ENCODE results near the gene SHISA7.

The SHISA7 gene

DNA sequence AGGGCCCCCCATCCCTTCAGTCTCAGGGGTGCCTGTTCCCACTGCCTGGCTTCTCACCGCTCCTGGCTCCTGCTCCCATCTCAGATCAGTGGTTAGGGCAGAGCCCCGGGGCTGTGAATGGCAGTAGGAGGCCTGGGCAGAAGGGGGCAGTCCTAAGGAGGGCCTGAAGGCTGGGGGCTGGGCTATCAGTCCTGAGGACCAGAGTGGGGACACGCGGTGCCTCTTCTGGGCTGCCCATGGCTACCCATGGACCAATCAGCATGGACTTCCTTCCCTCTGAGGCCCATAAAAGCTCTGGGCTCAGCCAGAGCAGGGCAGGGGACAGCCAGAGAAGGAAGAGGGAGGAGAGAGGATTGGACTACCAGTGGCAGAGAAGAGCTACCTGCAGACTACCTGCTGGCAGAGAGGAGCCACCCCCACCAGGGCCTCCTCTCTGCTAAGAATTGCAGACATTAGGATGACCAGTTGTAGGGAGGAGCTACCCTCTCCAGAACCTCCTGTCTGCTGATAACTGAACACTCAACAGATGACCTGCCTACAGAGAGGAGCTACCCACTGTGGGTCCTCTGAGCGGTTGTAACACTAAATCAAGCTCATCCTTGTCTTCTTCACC lies 23.4 kb downstream of the SHISA7 start:
- no peak for TF ChIP-seq ZFX (IDR thresholded peaks at IDR 0.05; ENCODE audit: borderline replicate concordance)
- TF ChIP-seq, protein P1, sequence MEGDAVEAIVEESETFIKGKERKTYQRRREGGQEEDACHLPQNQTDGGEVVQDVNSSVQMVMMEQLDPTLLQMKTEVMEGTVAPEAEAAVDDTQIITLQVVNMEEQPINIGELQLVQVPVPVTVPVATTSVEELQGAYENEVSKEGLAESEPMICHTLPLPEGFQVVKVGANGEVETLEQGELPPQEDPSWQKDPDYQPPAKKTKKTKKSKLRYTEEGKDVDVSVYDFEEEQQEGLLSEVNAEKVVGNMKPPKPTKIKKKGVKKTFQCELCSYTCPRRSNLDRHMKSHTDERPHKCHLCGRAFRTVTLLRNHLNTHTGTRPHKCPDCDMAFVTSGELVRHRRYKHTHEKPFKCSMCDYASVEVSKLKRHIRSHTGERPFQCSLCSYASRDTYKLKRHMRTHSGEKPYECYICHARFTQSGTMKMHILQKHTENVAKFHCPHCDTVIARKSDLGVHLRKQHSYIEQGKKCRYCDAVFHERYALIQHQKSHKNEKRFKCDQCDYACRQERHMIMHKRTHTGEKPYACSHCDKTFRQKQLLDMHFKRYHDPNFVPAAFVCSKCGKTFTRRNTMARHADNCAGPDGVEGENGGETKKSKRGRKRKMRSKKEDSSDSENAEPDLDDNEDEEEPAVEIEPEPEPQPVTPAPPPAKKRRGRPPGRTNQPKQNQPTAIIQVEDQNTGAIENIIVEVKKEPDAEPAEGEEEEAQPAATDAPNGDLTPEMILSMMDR (IDR thresholded peaks at IDR 0.05): no peak
- no peak overlapping the region for H3K27ac ChIP-seq

DNA sequence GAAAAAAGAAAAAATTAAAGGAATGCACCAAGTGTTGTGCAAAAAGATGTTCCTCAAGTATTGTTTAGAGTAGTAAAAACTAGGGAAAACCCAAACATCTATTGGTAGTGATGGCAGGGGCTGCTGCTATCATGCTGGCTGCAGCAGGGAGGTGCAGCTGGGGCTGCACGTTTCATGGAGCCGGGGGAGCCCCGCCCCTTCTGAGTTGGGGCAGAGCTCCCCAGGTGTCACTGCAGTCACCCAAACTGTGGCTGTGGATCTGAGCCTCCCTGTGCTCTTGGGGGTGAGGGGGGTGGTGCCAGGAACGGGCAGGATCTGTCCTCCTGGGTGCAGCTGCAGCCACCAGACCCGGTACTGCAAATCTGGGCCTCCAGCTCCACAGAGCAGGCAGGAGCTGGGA lies 24.0 kb downstream of the SHISA7 start:
- TF ChIP-seq, protein P1 (IDR thresholded peaks at IDR 0.05): no peak
- no peak for TF ChIP-seq ZFX (IDR thresholded peaks at IDR 0.05; ENCODE audit: borderline replicate concordance)
- no peak overlapping the region for H3K27ac ChIP-seq

DNA sequence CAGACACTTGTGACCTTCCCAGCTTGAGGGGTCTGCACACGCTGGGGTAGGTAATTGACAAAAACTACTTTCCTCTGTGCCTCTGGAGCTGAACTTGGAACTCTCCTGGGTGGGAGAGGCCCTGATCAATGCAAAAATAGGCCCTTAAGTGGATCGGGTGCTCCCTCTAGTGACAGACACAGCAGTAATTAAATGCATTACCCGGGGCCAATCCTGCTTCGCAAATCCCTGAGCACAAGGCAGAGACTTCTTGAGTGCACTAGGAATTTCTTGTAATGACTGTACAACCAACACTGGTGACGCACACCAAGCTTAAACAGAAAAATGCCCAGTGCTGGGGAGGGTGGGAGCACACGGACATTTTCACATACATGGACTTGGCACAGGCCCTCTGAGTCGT lies 24.9 kb downstream of the SHISA7 start:
- H3K27ac ChIP-seq: no peak overlapping the region
- TF ChIP-seq ZFX (IDR thresholded peaks at IDR 0.05; ENCODE audit: borderline replicate concordance): no peak
- TF ChIP-seq, protein P1 (IDR thresholded peaks at IDR 0.05): peak; percentile 79

DNA sequence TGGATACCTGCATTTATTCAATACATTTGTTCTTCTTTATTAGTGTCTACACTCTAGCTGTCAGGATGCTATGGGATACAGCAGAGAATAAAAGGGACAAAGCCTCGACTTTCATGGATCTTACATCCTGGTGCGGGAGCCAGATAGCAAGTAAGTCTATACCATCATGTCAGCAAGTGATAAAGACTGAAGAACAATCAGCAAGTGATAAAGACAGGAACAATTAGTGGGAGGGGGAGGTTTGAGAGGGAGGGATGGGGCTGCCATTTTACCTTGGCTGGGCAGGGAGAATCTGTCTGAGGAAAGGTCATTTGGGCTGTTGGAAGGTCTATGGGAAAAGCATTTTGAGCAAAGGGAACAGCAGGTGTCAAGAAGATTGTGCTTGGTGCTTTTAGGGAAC lies 32.9 kb downstream of the SHISA7 start:
- no peak overlapping the region for H3K27ac ChIP-seq
- TF ChIP-seq ZFX (IDR thresholded peaks at IDR 0.05; ENCODE audit: borderline replicate concordance): no peak
- TF ChIP-seq, protein P1 (IDR thresholded peaks at IDR 0.05): no peak

DNA sequence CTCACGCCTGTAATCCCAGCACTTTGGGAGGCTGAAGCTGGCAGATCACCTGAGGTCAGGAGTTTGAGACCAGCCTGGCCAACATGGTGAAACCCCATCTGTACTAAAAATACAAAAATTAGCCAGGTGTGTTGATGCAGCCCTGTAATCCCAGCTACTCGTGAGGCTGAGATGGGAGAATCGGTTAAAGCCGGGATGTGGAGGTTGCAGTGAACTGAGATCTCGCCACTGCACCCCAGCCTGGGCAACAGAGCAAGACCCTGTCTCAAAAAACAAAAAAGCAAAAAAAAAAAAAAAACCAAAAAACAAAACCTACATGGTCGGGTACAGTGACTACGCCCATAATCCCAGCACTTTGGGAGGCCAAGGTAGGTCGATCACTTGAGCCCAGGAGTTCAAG lies 33.9 kb downstream of the SHISA7 start:
- peak overlapping the region; percentile 94 for H3K27ac ChIP-seq

DNA sequence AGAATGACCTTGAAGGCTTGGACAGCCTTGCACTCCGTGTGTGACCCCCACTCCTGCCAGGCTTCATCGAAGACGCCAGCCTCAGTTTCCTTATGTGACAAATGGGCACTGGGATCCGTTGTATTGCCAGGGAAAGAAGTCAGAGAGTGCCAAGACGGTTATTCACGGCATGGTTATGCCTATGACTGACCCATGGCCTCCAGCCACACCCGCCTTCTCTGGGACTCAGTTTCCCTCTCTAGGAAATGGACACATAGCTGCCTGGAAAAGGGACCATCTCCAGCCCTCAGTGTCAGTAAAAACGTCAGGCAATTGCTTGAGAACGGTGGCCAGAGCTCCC lies 34.6 kb downstream of the SHISA7 start:
- no peak for TF ChIP-seq ZFX (IDR thresholded peaks at IDR 0.05; ENCODE audit: borderline replicate concordance)
- TF ChIP-seq, protein P1 (IDR thresholded peaks at IDR 0.05): no peak
- peak overlapping the region; percentile 94 for H3K27ac ChIP-seq

DNA sequence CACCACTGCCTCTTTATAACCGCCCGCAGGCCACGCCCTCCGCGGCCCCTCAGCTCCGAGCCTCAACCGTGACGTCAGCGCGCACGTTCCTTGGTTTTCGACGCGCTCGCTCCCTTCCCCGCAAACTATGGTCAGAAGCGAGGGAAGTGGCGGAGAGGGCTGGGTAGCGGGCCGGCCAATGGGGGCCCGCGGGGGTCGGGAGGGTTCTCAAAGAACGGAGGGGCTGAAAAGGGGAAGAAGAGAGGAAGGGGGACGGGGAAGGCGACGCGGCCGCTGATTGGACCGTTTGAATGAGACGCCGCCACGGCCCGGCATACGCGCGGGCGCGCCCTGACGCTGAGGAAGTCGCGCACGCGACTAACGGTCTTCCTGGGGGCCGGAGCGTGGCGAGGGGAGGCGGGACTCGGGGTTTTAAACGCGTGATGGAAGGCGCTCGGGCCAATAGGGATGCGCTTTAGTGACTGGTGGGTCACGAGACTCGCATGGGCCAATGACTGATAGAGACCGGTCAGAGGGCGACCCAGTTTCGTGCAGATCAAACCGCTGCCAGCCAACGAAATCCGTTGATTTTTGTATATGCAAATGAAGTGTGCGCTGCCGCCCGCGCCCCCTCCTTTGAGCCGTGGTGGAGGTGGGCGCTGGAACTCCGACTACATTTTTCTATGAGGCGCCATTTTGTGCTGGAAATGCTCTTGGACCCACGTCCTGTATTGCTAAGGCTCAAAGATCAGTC lies 35.1 kb downstream of the SHISA7 start:
- TF ChIP-seq ZFX (IDR thresholded peaks at IDR 0.05; ENCODE audit: borderline replicate concordance): no peak
- TF ChIP-seq, protein P1 (IDR thresholded peaks at IDR 0.05): no peak
- peak overlapping the region; percentile 94 for H3K27ac ChIP-seq

DNA sequence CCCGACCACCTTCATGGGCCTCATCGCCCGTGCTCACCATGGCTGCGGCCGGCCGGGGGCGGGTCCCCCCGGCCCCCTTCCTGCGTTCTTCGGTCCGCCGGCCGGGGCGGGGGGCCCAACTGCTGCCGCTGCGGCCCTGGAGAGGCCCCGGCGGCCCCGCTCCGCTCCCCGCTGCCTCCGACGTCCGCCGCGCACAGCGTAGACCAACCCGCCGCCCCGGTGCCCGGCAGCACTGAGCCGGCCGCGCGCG lies 35.6 kb downstream of the SHISA7 start, which contains the start of gene UBE2S:
UBE2S (minus strand) TSS at position 239 of the 250 bp plus-strand sequence; CDS start at position 40, 199 bp downstream.
- H3K27ac ChIP-seq: peak within 1 kb of the TSS; percentile 94

Measured in 22Rv1 (cell line).